NCI-H2227 treated with DMSO at 0.1 percent for 48 hours (cell line): ENCODE measurements around the gene TSPAN7.

Source experiments
- DNase-seq: peaks from one replicate; lab custom pipeline; 2025; lab: John Stamatoyannopoulos, UW

The TSPAN7 gene

GRCh38 chrX:38595801-38596200, 34.5 kb downstream of the TSPAN7 start:
- no peak for DNase-seq

- DNase-seq, result no peak
Observed at GRCh38 chrX:38596939-38597338, 35.6 kb downstream of the TSPAN7 start.

- DNase-seq, result no peak
Observed at GRCh38 chrX:38599796-38600755, 38.7 kb downstream of the TSPAN7 start.

GRCh38 chrX:38601866-38602265, 40.5 kb downstream of the TSPAN7 start:
- DNase-seq, result no peak

- DNase-seq, result no peak
Observed at GRCh38 chrX:38606821-38607220, 45.5 kb downstream of the TSPAN7 start.

- no peak for DNase-seq
Observed at GRCh38 chrX:38607976-38608375, 46.6 kb downstream of the TSPAN7 start.

GRCh38 chrX:38610849-38611248, 49.5 kb downstream of the TSPAN7 start:
- DNase-seq, result peak; percentile 5

GRCh38 chrX:38612281-38612680, 50.9 kb downstream of the TSPAN7 start:
- DNase-seq, result no peak

GRCh38 chrX:38614485-38614884, 53.1 kb downstream of the TSPAN7 start:
- DNase-seq, result no peak

- DNase-seq, result no peak
Observed at GRCh38 chrX:38616904-38617303, 55.6 kb downstream of the TSPAN7 start.

GRCh38 chrX:38618180-38618579, 56.8 kb downstream of the TSPAN7 start:
- DNase-seq, result no peak

- no peak for DNase-seq
Observed at GRCh38 chrX:38620623-38621022, 59.3 kb downstream of the TSPAN7 start.

GRCh38 chrX:38626296-38626695, 65.0 kb downstream of the TSPAN7 start:
- DNase-seq, result no peak

- DNase-seq, result no peak
Observed at GRCh38 chrX:38627683-38628082, 66.3 kb downstream of the TSPAN7 start.

- no peak for DNase-seq
Observed at GRCh38 chrX:38628587-38628986, 67.2 kb downstream of the TSPAN7 start.

GRCh38 chrX:38632516-38632915, 71.2 kb downstream of the TSPAN7 start:
- DNase-seq, result no peak

GRCh38 chrX:38634665-38635064, 73.3 kb downstream of the TSPAN7 start:
- no peak for DNase-seq

- DNase-seq, result no peak
Observed at GRCh38 chrX:38636949-38637819, 75.8 kb downstream of the TSPAN7 start.

GRCh38 chrX:38638952-38639529, 77.7 kb downstream of the TSPAN7 start:
- DNase-seq, result no peak

GRCh38 chrX:38639730-38640129, 78.4 kb downstream of the TSPAN7 start:
- no peak for DNase-seq

- DNase-seq, result no peak
Observed at GRCh38 chrX:38641197-38641596, 79.9 kb downstream of the TSPAN7 start.

GRCh38 chrX:38643903-38644302, 82.6 kb downstream of the TSPAN7 start:
- no peak for DNase-seq
